Measurements from ENCODE around the gene SLC2A1. TPM values are rescaled to one million over a fixed set of nuclear protein-coding genes. Genes with fewer than 3 reads are reported as not detected.
"Not testable (repeated sequence)": the region's sequence is repeated elsewhere in the genome, so short reads cannot be mapped to it uniquely, and the experiment has no call there.

Gene SLC2A1
- total RNA-seq, 2 donors from 2014 or later: 25.0 to 51.5 TPM

GRCh38 chr1:42910985-42911384, 47.7 kb downstream of the SLC2A1 start:
- no peak overlapping the region for H3K4me3 ChIP-seq
- DNase-seq (ENCODE audit: low spot score): no peak
- H3K36me3 ChIP-seq: no peaks in the 10 kb centered on the region
- no peak overlapping the region for H3K27ac ChIP-seq
- peaks cover 0 to 6% of the 10 kb centered on the region in 2 donors for H3K9me3 ChIP-seq
- H3K27me3 ChIP-seq: no peaks in the 10 kb centered on the region
- TF ChIP-seq CTCF (IDR thresholded peaks at IDR 0.05): no peak
- H3K4me1 ChIP-seq: no peaks in the 10 kb centered on the region

GRCh38 chr1:42908046-42908445, 50.6 kb downstream of the SLC2A1 start:
- Histone ChIP-seq H3K27me3 (no peaks in the 10 kb centered on the region), H3K9me3 (no peaks in the 10 kb centered on the region), H3K4me3 (no peak overlapping the region), H3K27ac (no peak overlapping the region), H3K36me3 (no peaks in the 10 kb centered on the region), H3K4me1 (no peaks in the 10 kb centered on the region)
- TF ChIP-seq CTCF (IDR thresholded peaks at IDR 0.05): no peak
- DNase-seq (ENCODE audit: low spot score): no peak

- no peak overlapping the region for H3K4me3 ChIP-seq
These were observed 54.2 kb downstream of the SLC2A1 start for GRCh38 chr1:42904434-42904833.

DNA sequence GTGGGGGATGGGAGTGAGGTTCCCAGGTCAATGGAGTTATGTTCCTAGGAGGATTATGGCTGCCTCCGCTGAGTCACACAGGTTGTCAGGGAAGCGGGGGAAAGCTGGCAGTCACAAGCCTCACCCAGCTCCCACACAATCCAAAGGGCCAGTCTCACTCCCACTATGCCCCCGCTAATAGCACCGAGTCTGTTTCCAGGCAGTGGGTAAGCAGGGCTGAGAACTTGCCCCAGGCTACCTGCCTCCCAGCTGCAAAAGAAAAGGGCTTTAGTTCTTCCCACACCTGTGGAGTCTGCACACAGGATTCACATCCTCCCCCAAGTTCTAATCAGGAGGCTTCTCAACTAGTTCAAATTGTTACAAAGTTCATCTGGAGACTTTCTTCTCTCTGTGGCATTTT, 58.7 kb downstream of the SLC2A1 start:
- not testable (repeated sequence) for H3K4me1 ChIP-seq; H3K27ac ChIP-seq; H3K36me3 ChIP-seq; H3K27me3 ChIP-seq; H3K4me3 ChIP-seq; DNase-seq (ENCODE audit: low spot score)
- peaks cover 0 to 11% of the 10 kb centered on the region in 2 donors for H3K9me3 ChIP-seq

More at GRCh38 chr1:42904434-42904833, 54.2 kb downstream of the SLC2A1 start:
- H3K27me3 ChIP-seq: no peaks in the 10 kb centered on the region
- H3K36me3 ChIP-seq: no peaks in the 10 kb centered on the region
- TF ChIP-seq CTCF (IDR thresholded peaks at IDR 0.05): no peak
- no peak overlapping the region for H3K27ac ChIP-seq
- DNase-seq (ENCODE audit: low spot score): no peak
- H3K4me1 ChIP-seq: no peaks in the 10 kb centered on the region
- H3K9me3 ChIP-seq: no peaks in the 10 kb centered on the region

- H3K4me3 ChIP-seq: no peak overlapping the region
- no peaks in the 10 kb centered on the region for H3K4me1 ChIP-seq
- no peaks in the 10 kb centered on the region for H3K9me3 ChIP-seq
- TF ChIP-seq CTCF (IDR thresholded peaks at IDR 0.05): no peak
- DNase-seq (ENCODE audit: low spot score): no peak
- no peaks in the 10 kb centered on the region for H3K27me3 ChIP-seq
- no peaks in the 10 kb centered on the region for H3K36me3 ChIP-seq
- H3K27ac ChIP-seq: no peak overlapping the region
These were observed 67.1 kb downstream of the SLC2A1 start for GRCh38 chr1:42891465-42892138.

- Histone ChIP-seq H3K36me3 (no peaks in the 10 kb centered on the region), H3K27me3 (no peaks in the 10 kb centered on the region), H3K4me1 (no peaks in the 10 kb centered on the region), H3K9me3 (no peaks in the 10 kb centered on the region), H3K27ac (no peak overlapping the region), H3K4me3 (no peak overlapping the region)
- DNase-seq (ENCODE audit: low spot score): no peak
- no peak for TF ChIP-seq CTCF (IDR thresholded peaks at IDR 0.05)
These were observed 69.4 kb downstream of the SLC2A1 start for GRCh38 chr1:42889264-42889663.
